Activated CD4-positive, alpha-beta T cell treated with anti-CD3 and anti-CD28 coated beads, Interleukin-2, amount 50 U/mL, for 24 hours (primary cell): Measurements from ENCODE around the gene ITGA8.
"Not testable (repeated sequence)": the region's sequence is repeated elsewhere in the genome, so short reads cannot be mapped to it uniquely, and the experiment has no call there.

ENCODE experiments used
- DNase-seq, 2 donors: peaks; one replicate each; pipeline ENCODE4 v3.0.0-alpha.2; 2020; ENCODE audit warnings: low read depth in 1 of 2, low spot score in 1 of 2

ITGA8 gene

GRCh38 chr10:15562578-15562977, 157.1 kb downstream of the ITGA8 start:
- DNase-seq, result no peak

- DNase-seq, result no peak
Observed at GRCh38 chr10:15562116-15562515, 157.6 kb downstream of the ITGA8 start.

- DNase-seq, result no peak
Observed at GRCh38 chr10:15558136-15558535, 161.6 kb downstream of the ITGA8 start.

- DNase-seq, result not testable (repeated sequence)
Observed at GRCh38 chr10:15557168-15557567, 162.6 kb downstream of the ITGA8 start.

GRCh38 chr10:15550950-15551349, 168.8 kb downstream of the ITGA8 start:
- no peak for DNase-seq

GRCh38 chr10:15548331-15548730, 171.4 kb downstream of the ITGA8 start:
- no peak for DNase-seq

- no peak for DNase-seq
Observed at GRCh38 chr10:15546606-15547005, 173.1 kb downstream of the ITGA8 start.

- DNase-seq, result no peak
Observed at GRCh38 chr10:15545884-15546283, 173.8 kb downstream of the ITGA8 start.

- DNase-seq, result no peak
Observed at GRCh38 chr10:15545266-15545665, 174.5 kb downstream of the ITGA8 start.

GRCh38 chr10:15543994-15544393, 175.7 kb downstream of the ITGA8 start:
- no peak for DNase-seq

- DNase-seq, result no peak
Observed at GRCh38 chr10:15542817-15543216, 176.9 kb downstream of the ITGA8 start.

GRCh38 chr10:15541376-15541775, 178.3 kb downstream of the ITGA8 start:
- no peak for DNase-seq

- no peak for DNase-seq
Observed at GRCh38 chr10:15540727-15541126, 179.0 kb downstream of the ITGA8 start.

GRCh38 chr10:15539262-15539661, 180.5 kb downstream of the ITGA8 start:
- DNase-seq, result no peak

- not testable (repeated sequence) for DNase-seq
Observed at GRCh38 chr10:15534928-15535538, 184.7 kb downstream of the ITGA8 start.

GRCh38 chr10:15531927-15532722, 187.6 kb downstream of the ITGA8 start:
- DNase-seq, result no peak

- no peak for DNase-seq
Observed at GRCh38 chr10:15528859-15529239, 190.9 kb downstream of the ITGA8 start.

GRCh38 chr10:15526754-15527153, 193.0 kb downstream of the ITGA8 start:
- no peak for DNase-seq

GRCh38 chr10:15521328-15521903, 198.3 kb downstream of the ITGA8 start:
- DNase-seq, result no peak

GRCh38 chr10:15518250-15518649, 201.5 kb downstream of the ITGA8 start:
- no peak for DNase-seq

- DNase-seq, result no peak
Observed at GRCh38 chr10:15516256-15517085, 203.3 kb downstream of the ITGA8 start.

GRCh38 chr10:15515202-15515601, 204.5 kb downstream of the ITGA8 start:
- DNase-seq, result no peak
